GM23338 (cell line): Measurements from ENCODE around the gene ADAMTSL2. TPM values are rescaled to one million over a fixed set of nuclear protein-coding genes. Genes with fewer than 3 reads are reported as not detected.

Experiments used
- ATAC-seq: fragments of 200-7000 bp; cut with Tn5 transposase; 3 replicates; pipeline ENCODE4 v1.9.1; 2020
- DNase-seq: peaks from one replicate; pipeline ENCODE4 v3.0.0-alpha.2; 2015; ENCODE audit warnings: low spot score
- H2AFZ ChIP-seq: fragments of 200-600 bp; sonication (generic); 2 replicates; pipeline ENCODE4 v1.8.0; 2016; ENCODE audit warnings: antibody characterized with exemption, mild to moderate bottlenecking, moderate library complexity
- H3F3A ChIP-seq: fragments of 200-600 bp; sonication (generic); replicated peaks from 2 replicates; pipeline ENCODE4 v1.8.0; 2017; ENCODE audit warnings: antibody characterized with exemption, mixed run types, low read depth
- H3K27ac ChIP-seq: fragments of 200-600 bp; sonication (generic); 2 replicates; pipeline ENCODE4 v1.6.1; 2016; ENCODE audit warnings: low read depth
- H3K27me3 ChIP-seq: fragments of 200-600 bp; sonication (generic); 2 replicates; pipeline ENCODE4 v1.8.0; 2016; ENCODE audit warnings: mild to moderate bottlenecking, mixed run types, moderate library complexity; ENCODE audit not compliant: insufficient read depth
- H3K36me3 ChIP-seq: fragments of 200-600 bp; sonication (generic); 2 replicates; pipeline ENCODE4 v1.8.0; 2016; ENCODE audit warnings: mild to moderate bottlenecking; ENCODE audit not compliant: insufficient read depth
- H3K4me1 ChIP-seq: fragments of 200-600 bp; sonication (generic); 2 replicates; pipeline ENCODE4 v1.8.0; 2016; ENCODE audit warnings: mild to moderate bottlenecking, moderate library complexity; ENCODE audit not compliant: insufficient read depth
- H3K4me2 ChIP-seq: fragments of 200-600 bp; sonication (generic); 2 replicates; pipeline ENCODE4 v1.7.1; 2017; ENCODE audit warnings: mixed run types
- H3K4me3 ChIP-seq: fragments of 200-600 bp; sonication (generic); 2 replicates; pipeline ENCODE4 v1.6.1; 2016; ENCODE audit warnings: mixed run types
- H3K79me2 ChIP-seq: fragments of 200-600 bp; sonication (generic); replicated peaks from 2 replicates; pipeline ENCODE4 v1.8.0; 2017; ENCODE audit warnings: mild to moderate bottlenecking; ENCODE audit not compliant: insufficient read depth
- H3K9me2 ChIP-seq: fragments of 200-600 bp; sonication (generic); 2 replicates; pipeline ENCODE4 v1.8.0; 2017; ENCODE audit not compliant: insufficient read depth
- H4K20me1 ChIP-seq: fragments of 200-600 bp; sonication (generic); replicated peaks from 2 replicates; pipeline ENCODE4 v1.8.0; 2017; ENCODE audit warnings: mild to moderate bottlenecking; ENCODE audit not compliant: insufficient read depth
- H3K27ac Mint-ChIP-seq: 2 replicates; pipeline ENCODE4 v1.8.0; 2020; ENCODE audit warnings: inconsistent platforms, mild to moderate bottlenecking, moderate library complexity, mixed read lengths
- H3K27me3 Mint-ChIP-seq: 3 replicates; pipeline ENCODE4 v1.8.0; 2022; ENCODE audit warnings: low read depth, mild to moderate bottlenecking, moderate library complexity, mixed read lengths, inconsistent platforms; ENCODE audit not compliant: insufficient read depth, poor library complexity
- H3K36me3 Mint-ChIP-seq: 3 replicates; pipeline ENCODE4 v1.8.0; 2021; ENCODE audit warnings: low read depth, mild to moderate bottlenecking, inconsistent platforms, moderate library complexity, mixed read lengths
- H3K4me1 Mint-ChIP-seq: 3 replicates; pipeline ENCODE4 v1.8.0; 2020; ENCODE audit warnings: mild to moderate bottlenecking, inconsistent platforms, mixed read lengths
- H3K4me3 Mint-ChIP-seq: 3 replicates; pipeline ENCODE4 v1.8.0; 2021; ENCODE audit warnings: moderate library complexity, mild to moderate bottlenecking, inconsistent platforms, mixed read lengths
- H3K9me3 Mint-ChIP-seq: 3 replicates; pipeline ENCODE4 v1.8.0; 2020; ENCODE audit warnings: moderate library complexity, mild to moderate bottlenecking, inconsistent platforms, mixed read lengths
- CTCF ChIP-seq, 2 experiments: fragments of 200-600 bp in 1 of 2; sonication (generic) in 1 of 2; conservative IDR thresholded peaks; 2 replicates each; pipeline versions ENCODE4 v1.5.1 to v1.6.1; 2016 to 2017; ENCODE audit warnings: antibody characterized with exemption in 2 of 2, low read depth in 2 of 2, mild to moderate bottlenecking in 2 of 2, moderate library complexity in 1 of 2
- ETS1 ChIP-seq: IDR thresholded peaks from 2 replicates; pipeline ENCODE4 v1.6.1; 2016; ENCODE audit warnings: antibody characterized with exemption
- EZH2 ChIP-seq: fragments of 200-600 bp; sonication (generic); IDR thresholded peaks from one replicate; pipeline ENCODE4 v1.8.0; 2017; ENCODE audit warnings: antibody characterized with exemption, mild to moderate bottlenecking, low read depth; ENCODE audit not compliant: unreplicated experiment
- JUNB ChIP-seq: IDR thresholded peaks from one replicate; pipeline ENCODE4 v1.6.1; 2016; ENCODE audit warnings: antibody characterized with exemption; ENCODE audit not compliant: unreplicated experiment
- REST ChIP-seq: IDR thresholded peaks from one replicate; pipeline ENCODE4 v1.6.1; 2018; ENCODE audit warnings: antibody characterized with exemption; ENCODE audit not compliant: unreplicated experiment
- STAT1 ChIP-seq: IDR thresholded peaks from one replicate; pipeline ENCODE4 v1.6.1; 2016; ENCODE audit warnings: antibody characterized with exemption; ENCODE audit not compliant: unreplicated experiment
- polyA plus RNA-seq: library from polyadenylated mRNA; unstranded; fragments of >200 nt; fragmentation: Nextera tagmentation; extraction: Ambion mirVana; gene quantifications from 2 replicates; pipeline ENCODE4 v1.2.1, GENCODE V29; 2016
- total RNA-seq: library from RNA; depleted of rRNA; stranded (reverse); fragments of >200 nt; shearing (Covaris generic); gene quantifications from 2 replicates; pipeline ENCODE4 v1.2.3, GENCODE V29; 2014

The ADAMTSL2 gene
- total and polyA plus RNA-seq, 2 experiments from 2014 or later: 0.15 to 0.66 TPM

GRCh38 chr9:133525677-133526076, 8.8 kb upstream of the ADAMTSL2 start:
- Mint-ChIP-seq H3K4me3 (no peak overlapping the region; the same call in 2 of the 3 replicates), H3K9me3 (no peaks in the 10 kb centered on the region), H3K36me3 (no peaks in the 10 kb centered on the region; the same call in 2 of the 3 replicates), H3K4me1 (peaks cover 41% of the 10 kb centered on the region), H3K27ac (no peak overlapping the region), H3K27me3 (peaks cover 16% of the 10 kb centered on the region)
- peak overlapping the region; percentile 96 for H2AFZ ChIP-seq
- no peak overlapping the region for H3K27ac ChIP-seq
- H3K4me2 ChIP-seq: peak overlapping the region; percentile 73; the same call in 1 of the 2 replicates
- H3K4me1 ChIP-seq: peaks cover 30% of the 10 kb centered on the region
- H3K27me3 ChIP-seq: no peaks in the 10 kb centered on the region
- TF ChIP-seq JUNB (no peak), CTCF (conservative IDR thresholded peaks at IDR 0.05; ENCODE audit: low read depth in 2 of 2) (peak; percentile 22 to 50; a peak in 2 of 4 replicates)
- H4K20me1 ChIP-seq: no peaks in the 10 kb centered on the region
- ATAC-seq (peak; percentile 9; the same call in 2 of the 3 replicates), DNase-seq (no peak)
- no peak overlapping the region for H3K4me3 ChIP-seq
- no peaks in the 10 kb centered on the region for H3K36me3 ChIP-seq
- no peaks in the 10 kb centered on the region for H3K79me2 ChIP-seq
- H3K9me2 ChIP-seq: no peaks in the 10 kb centered on the region
- no peaks in the 10 kb centered on the region for H3F3A ChIP-seq

GRCh38 chr9:133526721-133527321, 7.7 kb upstream of the ADAMTSL2 start:
- H3F3A ChIP-seq: no peaks in the 10 kb centered on the region
- H4K20me1 ChIP-seq: no peaks in the 10 kb centered on the region
- 0 out of 2 replicates have a peak overlapping the region, but pooled peaks have one; percentile 32 for H3K27ac ChIP-seq
- peak overlapping the region; percentile 73 for H3K4me2 ChIP-seq
- DNase-seq (peak; percentile 49), ATAC-seq (peak; percentile 48)
- no peaks in the 10 kb centered on the region; the same call in 2 of the 3 replicates for H3K36me3 Mint-ChIP-seq
- TF ChIP-seq JUNB (no peak), ETS1 (0 out of 2 replicates have a peak, but pooled peaks have one; percentile 36)
- H3K4me3 Mint-ChIP-seq: peak overlapping the region; percentile 28; the same call in 1 of the 3 replicates
- H3K27me3 ChIP-seq: no peaks in the 10 kb centered on the region
- H3K36me3 ChIP-seq: no peaks in the 10 kb centered on the region
- no peaks in the 10 kb centered on the region for H3K9me3 Mint-ChIP-seq
- peaks cover 41% of the 10 kb centered on the region for H3K4me1 Mint-ChIP-seq
- H3K4me1 ChIP-seq: peaks cover 30% of the 10 kb centered on the region
- peak overlapping the region; percentile 23; the same call in 1 of the 2 replicates for H3K4me3 ChIP-seq
- peaks cover 16% of the 10 kb centered on the region for H3K27me3 Mint-ChIP-seq
- H3K79me2 ChIP-seq: no peaks in the 10 kb centered on the region
- peak overlapping the region; percentile 54 for H3K27ac Mint-ChIP-seq
- H2AFZ ChIP-seq: peak overlapping the region; percentile 96
- H3K9me2 ChIP-seq: no peaks in the 10 kb centered on the region

GRCh38 chr9:133527444-133527920, 7.0 kb upstream of the ADAMTSL2 start:
- Histone ChIP-seq H3K4me3 (no peak overlapping the region), H3K9me2 (no peaks in the 10 kb centered on the region), H3K27ac (no peak overlapping the region), H4K20me1 (no peaks in the 10 kb centered on the region), H3K4me2 (peak overlapping the region; percentile 73), H3K4me1 (peaks cover 30% of the 10 kb centered on the region), H3K79me2 (no peaks in the 10 kb centered on the region), H2AFZ (peak overlapping the region; percentile 96), H3K36me3 (no peaks in the 10 kb centered on the region), H3K27me3 (no peaks in the 10 kb centered on the region), H3F3A (no peaks in the 10 kb centered on the region)
- Mint-ChIP-seq H3K36me3 (no peaks in the 10 kb centered on the region; the same call in 2 of the 3 replicates), H3K27me3 (peaks cover 16% of the 10 kb centered on the region), H3K4me3 (peak overlapping the region; percentile 28; the same call in 2 of the 3 replicates), H3K27ac (peak overlapping the region; percentile 54), H3K4me1 (peaks cover 41% of the 10 kb centered on the region), H3K9me3 (no peaks in the 10 kb centered on the region)
- peak; percentile 32 for ATAC-seq
- peak; percentile 35 for DNase-seq
- TF ChIP-seq JUNB (no peak), CTCF (conservative IDR thresholded peaks at IDR 0.05; ENCODE audit: low read depth in 2 of 2) (no peak), STAT1 (no peak), ETS1 (no peak), REST (no peak), EZH2 (no peak)
